Nephron (organoid): Measurements from ENCODE around the gene PNCK.
A peak's percentile ranks its signal among the peaks of the same experiment; 100 is the strongest.
"Not testable (repeated sequence)": the region's sequence is repeated elsewhere in the genome, so short reads cannot be mapped to it uniquely, and the experiment has no call there.

Source experiments
- H3K27ac Mint-ChIP-seq, 3 experiments: 2 replicates each; pipeline ENCODE4 v1.8.0; 2020; ENCODE audit warnings: mixed read lengths in 3 of 3, mild to moderate bottlenecking in 2 of 3, moderate library complexity in 1 of 3
- H3K27me3 Mint-ChIP-seq: 2 replicates; pipeline ENCODE4 v1.8.0; 2021; ENCODE audit warnings: low read depth, mild to moderate bottlenecking, moderate library complexity, mixed read lengths
- H3K36me3 Mint-ChIP-seq: 2 replicates; pipeline ENCODE4 v1.8.0; 2020; ENCODE audit warnings: low read depth, mixed read lengths
- H3K4me1 Mint-ChIP-seq: 2 replicates; pipeline ENCODE4 v1.8.0; 2020; ENCODE audit warnings: mixed read lengths
- H3K4me3 Mint-ChIP-seq, 3 experiments: 2 replicates each; pipeline ENCODE4 v1.8.0; 2020; ENCODE audit warnings: mild to moderate bottlenecking in 3 of 3, mixed read lengths in 3 of 3, moderate library complexity in 2 of 3
- H3K9me3 Mint-ChIP-seq: 2 replicates; pipeline ENCODE4 v1.8.0; 2020; ENCODE audit warnings: mixed read lengths
- TF ChIP-seq, protein P1 (sequence below), 3 experiments: fragments of 200-600 bp; sonication (generic); IDR thresholded peaks; one replicate each; pipeline ENCODE4 v1.5.0; 2021; ENCODE audit warnings: antibody characterized with exemption in 3 of 3; ENCODE audit not compliant: unreplicated experiment in 3 of 3

Gene PNCK

DNA sequence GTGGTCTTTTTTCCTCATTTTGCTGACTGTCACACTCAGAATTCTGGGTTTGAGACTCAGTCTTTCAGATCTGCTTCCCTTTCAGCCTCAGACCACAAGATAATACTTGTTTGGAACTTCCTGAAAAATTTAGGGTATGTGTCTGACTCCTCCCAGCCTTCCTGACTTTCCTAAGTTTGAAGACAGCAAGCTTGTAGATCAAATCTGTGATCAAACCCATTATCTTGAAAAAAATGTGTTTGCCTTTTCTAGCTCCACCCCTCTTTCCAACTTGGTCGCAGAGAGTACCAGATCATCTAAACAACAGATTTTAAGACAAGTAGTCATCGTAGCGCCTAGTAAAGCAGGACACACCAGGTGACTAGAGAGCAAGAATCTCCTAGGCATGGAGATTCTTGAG is 40.6 kb upstream of the PNCK start:
- Mint-ChIP-seq H3K4me1 (no peaks in the 10 kb centered on the region), H3K27me3 (no peaks in the 10 kb centered on the region)

DNA sequence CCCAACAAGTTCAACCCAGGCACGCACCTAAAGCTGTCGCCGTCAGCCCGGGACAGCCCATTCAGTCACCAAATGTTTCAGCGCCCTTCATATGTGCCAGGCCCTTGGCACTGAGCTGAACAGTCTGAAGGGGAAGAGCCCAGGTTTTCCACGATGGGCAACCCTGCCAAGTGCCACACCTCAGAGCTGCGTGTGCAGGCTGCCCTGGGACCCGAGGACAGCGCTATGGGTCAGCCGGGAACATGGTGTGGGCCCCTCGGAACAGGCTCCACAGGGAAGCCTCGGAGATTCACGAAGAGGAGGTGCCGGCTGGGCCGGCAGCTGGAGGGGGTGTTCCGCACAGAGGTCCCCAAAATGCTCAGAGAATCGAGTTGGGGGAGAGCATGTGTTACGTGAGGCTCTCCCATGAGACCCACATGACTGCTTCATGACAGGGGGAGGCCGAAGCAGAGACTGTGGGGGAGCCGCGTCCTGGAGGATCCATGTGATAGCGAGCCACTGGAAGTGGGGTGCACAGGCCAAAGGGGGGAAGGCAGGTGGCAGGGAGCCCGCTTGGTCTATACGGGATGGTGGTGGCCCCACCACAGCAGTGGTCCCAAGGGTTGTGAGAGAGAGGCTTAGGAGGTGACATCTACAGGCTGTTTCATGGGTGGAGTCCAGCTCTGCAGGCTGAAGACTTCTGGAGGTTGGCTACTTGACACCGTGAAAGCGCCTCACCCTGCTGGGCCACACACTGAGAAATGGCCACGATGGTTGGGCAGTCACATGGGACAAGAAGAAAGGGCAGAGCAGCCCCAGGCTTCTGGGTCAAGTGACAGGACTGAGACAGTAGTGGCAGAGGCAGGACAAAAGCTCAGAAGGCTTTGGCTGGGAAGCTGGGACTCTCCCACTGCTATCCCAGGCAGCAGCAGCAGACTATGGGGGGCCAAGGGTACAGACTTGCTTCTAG is 36.4 kb upstream of the PNCK start:
- peaks cover 36% of the 10 kb centered on the region for H3K36me3 Mint-ChIP-seq
- H3K4me1 Mint-ChIP-seq: peaks cover 25% of the 10 kb centered on the region
- H3K4me3 Mint-ChIP-seq: no peak overlapping the region
- TF ChIP-seq, protein P1, sequence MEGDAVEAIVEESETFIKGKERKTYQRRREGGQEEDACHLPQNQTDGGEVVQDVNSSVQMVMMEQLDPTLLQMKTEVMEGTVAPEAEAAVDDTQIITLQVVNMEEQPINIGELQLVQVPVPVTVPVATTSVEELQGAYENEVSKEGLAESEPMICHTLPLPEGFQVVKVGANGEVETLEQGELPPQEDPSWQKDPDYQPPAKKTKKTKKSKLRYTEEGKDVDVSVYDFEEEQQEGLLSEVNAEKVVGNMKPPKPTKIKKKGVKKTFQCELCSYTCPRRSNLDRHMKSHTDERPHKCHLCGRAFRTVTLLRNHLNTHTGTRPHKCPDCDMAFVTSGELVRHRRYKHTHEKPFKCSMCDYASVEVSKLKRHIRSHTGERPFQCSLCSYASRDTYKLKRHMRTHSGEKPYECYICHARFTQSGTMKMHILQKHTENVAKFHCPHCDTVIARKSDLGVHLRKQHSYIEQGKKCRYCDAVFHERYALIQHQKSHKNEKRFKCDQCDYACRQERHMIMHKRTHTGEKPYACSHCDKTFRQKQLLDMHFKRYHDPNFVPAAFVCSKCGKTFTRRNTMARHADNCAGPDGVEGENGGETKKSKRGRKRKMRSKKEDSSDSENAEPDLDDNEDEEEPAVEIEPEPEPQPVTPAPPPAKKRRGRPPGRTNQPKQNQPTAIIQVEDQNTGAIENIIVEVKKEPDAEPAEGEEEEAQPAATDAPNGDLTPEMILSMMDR (IDR thresholded peaks at IDR 0.05; ENCODE audit: unreplicated experiment in 3 of 3): no peak
- no peak overlapping the region for H3K27ac Mint-ChIP-seq
- H3K9me3 Mint-ChIP-seq: peaks cover 14% of the 10 kb centered on the region
- H3K27me3 Mint-ChIP-seq: no peaks in the 10 kb centered on the region

More for the DNA sequence above, 40.6 kb upstream of the PNCK start:
- H3K36me3 Mint-ChIP-seq: peaks cover 50% of the 10 kb centered on the region
- peaks cover 10% of the 10 kb centered on the region for H3K9me3 Mint-ChIP-seq
- no peak overlapping the region for H3K4me3 Mint-ChIP-seq
- no peak overlapping the region for H3K27ac Mint-ChIP-seq
- TF ChIP-seq, protein P1 (IDR thresholded peaks at IDR 0.05; ENCODE audit: unreplicated experiment in 3 of 3): no peak

DNA sequence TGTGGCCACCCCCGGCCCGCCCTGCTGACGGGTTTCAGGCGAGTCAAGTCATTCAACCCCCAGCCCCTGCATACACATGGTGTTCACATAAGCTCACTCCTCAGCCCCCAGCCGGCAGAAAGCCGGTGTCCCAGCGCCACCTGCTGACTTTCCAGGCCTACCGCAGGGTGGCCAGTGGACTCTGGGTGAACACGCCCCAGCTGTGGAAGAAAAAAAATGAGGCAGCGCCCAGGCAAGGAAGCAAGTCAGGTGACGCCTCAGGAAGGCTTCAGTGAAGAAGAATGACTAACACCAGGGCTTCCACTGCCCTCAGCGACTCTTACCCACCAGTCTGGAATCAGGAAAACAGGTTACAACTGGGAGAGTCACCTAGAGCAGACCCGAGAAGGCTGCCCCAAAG is 34.8 kb upstream of the PNCK start:
- Mint-ChIP-seq H3K4me3 (no peak overlapping the region), H3K4me1 (peaks cover 30% of the 10 kb centered on the region), H3K9me3 (peaks cover 20% of the 10 kb centered on the region), H3K36me3 (peaks cover 23% of the 10 kb centered on the region), H3K27me3 (no peaks in the 10 kb centered on the region), H3K27ac (peak overlapping the region in 2 of 3 experiments; percentile 67 to 82)
- TF ChIP-seq, protein P1 (IDR thresholded peaks at IDR 0.05; ENCODE audit: unreplicated experiment in 3 of 3): peak; percentile 50 to 69 (median 56)

DNA sequence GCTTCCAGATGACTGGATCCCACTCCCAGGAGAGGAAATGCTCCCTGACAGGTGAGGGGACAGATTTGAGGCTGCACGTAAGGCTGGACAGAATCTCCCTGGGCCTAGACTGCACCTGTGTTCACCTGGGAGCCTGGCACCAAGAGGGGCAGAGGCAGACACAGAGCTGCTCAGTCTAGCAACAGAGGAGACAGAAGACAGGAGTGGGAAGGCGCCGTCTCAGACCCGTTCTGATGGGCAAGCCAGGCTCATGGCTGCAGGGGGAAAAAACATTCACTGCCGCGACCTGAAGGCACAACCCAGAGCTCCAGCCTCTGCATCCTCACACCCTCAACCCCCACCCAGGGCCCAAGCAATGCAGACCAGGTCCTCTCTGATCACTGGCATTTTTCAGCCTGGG is 33.8 kb upstream of the PNCK start:
- H3K4me3 Mint-ChIP-seq: peak overlapping the region in 1 of 3 experiments; percentile 26
- H3K4me1 Mint-ChIP-seq: peaks cover 30% of the 10 kb centered on the region
- H3K27me3 Mint-ChIP-seq: no peaks in the 10 kb centered on the region
- TF ChIP-seq, protein P1 (IDR thresholded peaks at IDR 0.05; ENCODE audit: unreplicated experiment in 3 of 3): no peak
- H3K27ac Mint-ChIP-seq: peak overlapping the region in 1 of 3 experiments; percentile 82
- H3K36me3 Mint-ChIP-seq: peaks cover 19% of the 10 kb centered on the region
- peaks cover 16% of the 10 kb centered on the region for H3K9me3 Mint-ChIP-seq

DNA sequence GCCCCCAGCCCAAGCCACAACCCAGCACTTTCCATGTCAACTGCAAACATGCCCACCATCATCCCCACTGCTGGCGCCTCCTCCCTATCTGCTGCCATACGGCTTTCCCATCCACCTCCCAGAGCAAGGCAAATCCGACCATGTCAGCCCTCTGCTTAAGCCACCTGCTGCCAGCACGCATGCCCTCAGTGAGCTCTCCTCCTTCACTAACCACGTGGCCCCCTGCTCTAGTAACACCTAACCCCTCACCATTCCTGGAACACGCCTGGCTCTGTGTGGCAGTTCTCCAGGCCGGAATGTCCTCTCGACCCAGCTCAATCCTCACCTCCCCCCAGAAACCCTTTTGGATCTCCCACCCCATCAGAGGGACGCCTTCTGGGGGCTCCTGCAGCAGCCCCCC is 33.2 kb upstream of the PNCK start:
- H3K27me3 Mint-ChIP-seq: no peaks in the 10 kb centered on the region
- peak overlapping the region in 1 of 3 experiments; percentile 69 for H3K4me3 Mint-ChIP-seq
- peaks cover 19% of the 10 kb centered on the region for H3K36me3 Mint-ChIP-seq
- peak overlapping the region in 1 of 3 experiments; percentile 48 for H3K27ac Mint-ChIP-seq
- peaks cover 30% of the 10 kb centered on the region for H3K4me1 Mint-ChIP-seq
- TF ChIP-seq, protein P1 (IDR thresholded peaks at IDR 0.05; ENCODE audit: unreplicated experiment in 3 of 3): no peak
- H3K9me3 Mint-ChIP-seq: peaks cover 16% of the 10 kb centered on the region

DNA sequence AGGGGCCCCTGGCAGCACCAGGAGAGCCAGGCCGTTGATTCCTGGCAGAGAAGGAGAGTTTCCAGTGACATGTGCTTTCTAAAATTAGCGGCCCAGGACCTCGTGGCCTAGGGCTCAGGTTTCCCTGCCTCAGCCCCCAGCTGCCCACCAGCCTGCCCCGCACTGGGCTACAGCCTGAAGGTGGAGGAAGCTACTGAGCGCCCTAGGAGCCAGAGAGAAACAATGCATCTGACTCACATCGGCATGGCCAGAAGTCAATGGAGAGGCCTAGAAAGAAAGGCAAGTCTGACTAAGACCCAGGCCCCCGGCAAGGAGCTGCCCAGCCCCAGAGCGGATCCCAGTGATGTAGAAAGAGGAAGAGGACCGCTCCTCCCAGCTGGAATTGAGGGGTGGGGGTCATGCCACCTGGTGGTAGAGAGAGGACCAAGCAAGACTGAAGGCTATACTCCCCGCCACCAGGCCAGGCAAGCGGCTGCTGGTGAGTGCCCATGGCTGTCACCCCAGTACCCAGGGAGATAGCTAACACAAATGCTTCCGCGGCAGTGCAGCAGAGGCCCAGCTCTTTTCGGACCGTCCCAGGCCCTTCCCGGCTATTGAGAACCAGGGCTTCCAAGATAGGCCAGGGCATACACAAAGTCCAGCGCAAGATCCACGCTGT is 31.9 kb upstream of the PNCK start:
- H3K4me1 Mint-ChIP-seq: peaks cover 32% of the 10 kb centered on the region
- H3K36me3 Mint-ChIP-seq: peaks cover 12% of the 10 kb centered on the region
- H3K27me3 Mint-ChIP-seq: not testable (repeated sequence)
- H3K27ac Mint-ChIP-seq: peak overlapping the region in 1 of 3 experiments; percentile 53
- H3K4me3 Mint-ChIP-seq: peak overlapping the region in 2 of 3 experiments; percentile 48 to 73
- peaks cover 16% of the 10 kb centered on the region for H3K9me3 Mint-ChIP-seq

DNA sequence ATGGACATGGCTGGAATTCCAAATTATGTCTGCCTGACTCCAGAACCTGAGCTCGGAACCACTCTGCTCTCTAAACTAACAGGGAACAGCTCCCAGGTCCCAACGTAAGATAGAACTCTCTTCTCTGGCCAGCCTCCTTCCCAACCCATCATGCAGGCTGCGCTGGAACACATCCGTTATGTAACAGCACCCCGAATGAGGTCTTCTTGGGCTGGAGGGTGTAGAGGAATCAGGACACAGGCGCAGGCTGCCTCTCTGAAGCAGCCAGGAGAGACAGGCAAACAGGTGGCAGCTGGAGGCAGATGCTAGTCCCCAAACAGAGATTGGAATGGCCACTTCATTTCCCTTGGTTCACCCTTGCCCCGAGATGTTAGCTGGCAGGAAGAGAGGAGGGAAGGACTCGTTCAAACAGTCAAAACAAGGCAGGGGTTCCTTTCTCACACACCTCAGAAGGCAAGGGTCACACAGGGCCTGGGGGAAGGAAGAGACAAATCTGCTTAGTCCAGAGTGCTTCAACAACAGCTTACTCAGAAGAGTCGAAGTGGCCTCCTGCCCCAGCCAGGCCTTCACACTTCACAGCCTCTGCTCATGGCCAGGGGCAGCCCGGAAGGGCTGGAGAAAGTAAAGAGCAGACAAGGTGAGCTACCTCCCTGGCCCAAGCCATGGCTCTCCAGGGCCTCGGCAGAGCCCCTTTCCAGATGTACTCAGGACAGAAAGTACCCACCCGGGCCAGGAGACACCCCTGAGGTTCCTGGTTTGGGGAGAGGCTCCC is 31.2 kb upstream of the PNCK start:
- peaks cover 16% of the 10 kb centered on the region for H3K9me3 Mint-ChIP-seq
- peak overlapping the region; percentile 44 to 59 (median 53) for H3K27ac Mint-ChIP-seq
- not testable (repeated sequence) for H3K27me3 Mint-ChIP-seq
- peaks cover 34% of the 10 kb centered on the region for H3K4me1 Mint-ChIP-seq
- peak overlapping the region in 1 of 3 experiments; percentile 34 for H3K4me3 Mint-ChIP-seq
- H3K36me3 Mint-ChIP-seq: peaks cover 12% of the 10 kb centered on the region
